Measurements from ENCODE around the gene GAD1. TPM values are rescaled to one million over a fixed set of nuclear protein-coding genes. Genes with fewer than 3 reads are reported as not detected.

The GAD1 gene
- total RNA-seq, 4 donors from 2014 or later: not detected

DNA sequence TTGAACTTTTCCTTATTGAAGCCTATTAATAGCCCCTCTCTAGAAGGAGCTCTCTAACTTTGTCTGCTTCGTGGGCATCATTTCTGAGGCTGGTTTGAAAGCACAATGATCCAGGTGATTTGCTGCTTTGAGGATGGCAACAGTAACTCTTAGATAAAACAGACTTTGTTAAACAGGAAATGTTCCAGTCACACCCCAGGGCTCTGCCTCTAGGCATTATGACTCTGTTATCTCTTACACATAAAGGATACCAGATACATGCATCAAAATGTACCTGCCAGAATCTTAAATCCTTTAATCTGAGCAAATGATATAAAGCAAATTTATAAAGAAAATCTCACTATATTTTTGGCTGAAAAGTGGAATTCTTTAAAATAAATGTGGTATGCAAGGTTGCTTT lies 52.3 kb downstream of the GAD1 start:
- in situ Hi-C loops (cut with MboI; ENCODE audit: low pct_ligation_motif_present in 1 of 4, low pct_unique_long_range_greater_than_20kb in 1 of 4, low sequenced_read_pairs in 3 of 4): no loop called here
- no peaks in the 10 kb centered on the region for H3K9me3 ChIP-seq
- no peaks in the 10 kb centered on the region for H3K27me3 ChIP-seq
- H3K36me3 ChIP-seq: no peaks in the 10 kb centered on the region
- 0 to 41% methylated on average over 1 of the region's 1 CpG for WGBS, 2 donors (ENCODE audit: low coverage in 1 of 2)
- no peak for TF ChIP-seq POLR2AphosphoS5 (IDR thresholded peaks at IDR 0.05)
- no peaks in the 10 kb centered on the region for H3K4me1 ChIP-seq
- no peak for DNase-seq
- intact Hi-C loops (cut with DNase I; ENCODE audit: low total_unique reads): no loop called here
- no peak overlapping the region for H3K27ac ChIP-seq
- no peak overlapping the region for H3K4me3 ChIP-seq

DNA sequence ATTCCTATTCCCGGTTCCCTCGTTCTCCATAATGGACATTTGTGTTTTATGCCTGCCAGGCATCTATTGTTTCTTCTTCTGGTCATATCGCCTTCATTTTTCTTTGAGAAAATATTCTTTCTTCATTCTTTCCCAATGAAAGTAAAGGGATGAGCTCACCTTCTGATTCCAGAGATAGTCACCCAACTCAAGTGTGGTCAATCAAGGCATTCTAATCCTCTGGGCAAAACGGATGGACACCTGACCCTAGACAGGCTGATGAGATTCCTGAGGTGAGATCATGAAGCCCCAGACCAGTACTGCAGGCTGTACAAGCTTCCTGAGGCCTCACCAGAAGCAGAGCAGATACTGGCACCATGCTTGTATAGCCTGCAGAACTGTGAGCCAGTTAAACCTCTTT lies 52.8 kb downstream of the GAD1 start:
- Histone ChIP-seq H3K4me3 (no peak overlapping the region), H3K36me3 (no peaks in the 10 kb centered on the region), H3K27me3 (no peaks in the 10 kb centered on the region), H3K9me3 (no peaks in the 10 kb centered on the region), H3K4me1 (no peaks in the 10 kb centered on the region), H3K27ac (no peak overlapping the region)
- TF ChIP-seq EP300 (IDR thresholded peaks at IDR 0.05; ENCODE audit: low read depth): no peak
- no peak for TF ChIP-seq POLR2AphosphoS5 (IDR thresholded peaks at IDR 0.05)
- TF ChIP-seq, protein P1, sequence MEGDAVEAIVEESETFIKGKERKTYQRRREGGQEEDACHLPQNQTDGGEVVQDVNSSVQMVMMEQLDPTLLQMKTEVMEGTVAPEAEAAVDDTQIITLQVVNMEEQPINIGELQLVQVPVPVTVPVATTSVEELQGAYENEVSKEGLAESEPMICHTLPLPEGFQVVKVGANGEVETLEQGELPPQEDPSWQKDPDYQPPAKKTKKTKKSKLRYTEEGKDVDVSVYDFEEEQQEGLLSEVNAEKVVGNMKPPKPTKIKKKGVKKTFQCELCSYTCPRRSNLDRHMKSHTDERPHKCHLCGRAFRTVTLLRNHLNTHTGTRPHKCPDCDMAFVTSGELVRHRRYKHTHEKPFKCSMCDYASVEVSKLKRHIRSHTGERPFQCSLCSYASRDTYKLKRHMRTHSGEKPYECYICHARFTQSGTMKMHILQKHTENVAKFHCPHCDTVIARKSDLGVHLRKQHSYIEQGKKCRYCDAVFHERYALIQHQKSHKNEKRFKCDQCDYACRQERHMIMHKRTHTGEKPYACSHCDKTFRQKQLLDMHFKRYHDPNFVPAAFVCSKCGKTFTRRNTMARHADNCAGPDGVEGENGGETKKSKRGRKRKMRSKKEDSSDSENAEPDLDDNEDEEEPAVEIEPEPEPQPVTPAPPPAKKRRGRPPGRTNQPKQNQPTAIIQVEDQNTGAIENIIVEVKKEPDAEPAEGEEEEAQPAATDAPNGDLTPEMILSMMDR (IDR thresholded peaks at IDR 0.05): no peak
- no peak for TF ChIP-seq POLR2A (IDR thresholded peaks at IDR 0.05)
- intact Hi-C loops (cut with DNase I; ENCODE audit: low total_unique reads) (no loop called here), in situ Hi-C loops (cut with MboI; ENCODE audit: low pct_ligation_motif_present in 1 of 4, low pct_unique_long_range_greater_than_20kb in 1 of 4, low sequenced_read_pairs in 3 of 4) (no loop called here)
- 82 to 86% methylated on average over 3 to 4 of the region's 4 CpGs for WGBS, 2 donors (ENCODE audit: low coverage in 1 of 2)
- no peak for DNase-seq

DNA sequence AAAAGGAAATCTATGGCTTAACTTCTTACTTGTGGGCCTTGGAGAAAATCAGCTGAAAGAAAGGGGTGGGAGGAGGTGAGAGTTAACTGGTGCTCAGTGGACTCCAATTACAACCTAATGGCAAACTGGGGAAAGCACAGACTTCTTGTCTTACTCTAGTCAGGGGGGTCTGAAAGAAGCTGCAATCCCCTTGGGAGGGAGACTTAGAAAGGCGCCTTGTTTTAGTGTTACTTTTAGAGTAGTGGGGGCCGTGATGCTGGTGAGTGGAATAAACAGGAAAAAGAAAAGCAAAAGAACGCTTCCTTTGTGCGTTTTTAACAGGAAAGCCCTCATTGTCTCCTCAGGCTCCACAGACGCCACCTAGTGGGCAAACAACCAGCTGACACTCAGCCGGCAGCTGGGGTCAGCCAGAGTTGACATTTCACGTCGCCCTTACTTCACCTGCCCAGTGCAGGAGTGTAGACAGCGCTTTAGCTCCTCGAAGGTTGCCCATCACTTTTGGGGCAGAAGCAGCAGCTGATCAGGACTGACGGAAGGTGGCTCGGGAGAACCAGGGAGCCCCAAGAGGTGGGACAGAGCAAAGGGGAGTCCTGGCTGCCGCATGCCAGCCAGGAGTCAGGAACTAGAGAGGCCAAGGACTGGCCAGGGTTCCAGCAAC lies 56.5 kb downstream of the GAD1 start:
- no peaks in the 10 kb centered on the region for H3K36me3 ChIP-seq
- intact Hi-C loops (cut with DNase I; ENCODE audit: low total_unique reads) (no loop called here), in situ Hi-C loops (cut with MboI; ENCODE audit: low pct_ligation_motif_present in 1 of 4, low pct_unique_long_range_greater_than_20kb in 1 of 4, low sequenced_read_pairs in 3 of 4) (no loop called here)
- H3K27ac ChIP-seq: no peak overlapping the region
- H3K27me3 ChIP-seq: no peaks in the 10 kb centered on the region
- TF ChIP-seq, protein P1 (IDR thresholded peaks at IDR 0.05): peak; percentile 66 to 92 (median 81)
- TF ChIP-seq POLR2AphosphoS5 (IDR thresholded peaks at IDR 0.05): no peak
- peak overlapping the region in 2 of 4 donors; percentile 12 to 32 for H3K4me3 ChIP-seq
- H3K9me3 ChIP-seq: no peaks in the 10 kb centered on the region
- H3K4me1 ChIP-seq: no peaks in the 10 kb centered on the region
- DNase-seq: peak; percentile 70
- WGBS, 2 donors (ENCODE audit: low coverage in 1 of 2): 0 to 21% methylated on average over 1 to 13 of the region's 13 CpGs

DNA sequence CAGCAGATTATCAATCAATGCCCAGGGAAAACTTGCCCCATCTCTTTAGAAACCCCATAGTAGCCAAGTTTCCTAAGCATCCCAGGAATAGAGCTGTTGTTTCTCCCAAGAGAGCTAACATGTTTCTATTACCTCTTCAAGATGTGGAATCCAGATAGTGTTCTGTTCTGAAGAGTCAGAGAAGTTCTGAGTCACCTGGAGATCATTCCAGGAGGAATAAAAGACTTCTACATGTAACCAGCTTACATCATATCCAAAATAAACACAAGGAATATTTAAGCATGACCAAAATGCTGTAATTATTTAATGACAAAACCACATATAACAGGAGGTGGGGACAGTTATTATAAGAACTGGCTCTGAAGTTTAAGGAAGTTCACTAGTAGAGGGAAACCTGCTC lies 61.4 kb downstream of the GAD1 start:
- intact Hi-C loops (cut with DNase I; ENCODE audit: low total_unique reads) (no loop called here), in situ Hi-C loops (cut with MboI; ENCODE audit: low pct_ligation_motif_present in 1 of 4, low pct_unique_long_range_greater_than_20kb in 1 of 4, low sequenced_read_pairs in 3 of 4) (no loop called here)
- no peaks in the 10 kb centered on the region for H3K27me3 ChIP-seq
- H3K27ac ChIP-seq: no peak overlapping the region
- TF ChIP-seq, protein P1 (IDR thresholded peaks at IDR 0.05): no peak
- no peak for TF ChIP-seq EP300 (IDR thresholded peaks at IDR 0.05; ENCODE audit: low read depth)
- TF ChIP-seq POLR2A (IDR thresholded peaks at IDR 0.05): no peak
- no peak for TF ChIP-seq POLR2AphosphoS5 (IDR thresholded peaks at IDR 0.05)
- no peaks in the 10 kb centered on the region for H3K4me1 ChIP-seq
- H3K36me3 ChIP-seq: no peaks in the 10 kb centered on the region
- no peak overlapping the region for H3K4me3 ChIP-seq
- no peak for DNase-seq
- H3K9me3 ChIP-seq: no peaks in the 10 kb centered on the region

DNA sequence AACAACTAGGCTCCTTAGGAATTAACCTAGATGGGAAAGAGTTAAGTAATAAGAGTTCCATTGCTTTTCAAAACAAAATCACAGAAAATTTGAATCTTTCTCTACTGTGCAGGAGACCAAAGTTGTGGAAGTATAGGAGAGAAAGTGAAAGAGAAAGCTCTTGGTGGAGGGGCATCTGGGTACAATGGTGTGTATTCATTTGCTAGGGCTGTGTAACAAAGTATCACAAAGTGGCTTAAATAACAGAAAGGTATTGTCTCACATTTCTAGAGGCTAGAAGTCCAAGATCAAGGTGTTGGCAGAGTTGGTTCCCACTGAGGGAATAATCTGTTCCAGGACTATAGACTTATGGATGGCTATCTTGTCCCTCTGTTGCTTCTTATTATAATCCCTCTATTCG lies 61.8 kb downstream of the GAD1 start:
- no peak overlapping the region for H3K27ac ChIP-seq
- H3K4me3 ChIP-seq: no peak overlapping the region
- no peaks in the 10 kb centered on the region for H3K9me3 ChIP-seq
- no peak for DNase-seq
- H3K36me3 ChIP-seq: no peaks in the 10 kb centered on the region
- intact Hi-C loops (cut with DNase I; ENCODE audit: low total_unique reads): no loop called here
- in situ Hi-C loops (cut with MboI; ENCODE audit: low pct_ligation_motif_present in 1 of 4, low pct_unique_long_range_greater_than_20kb in 1 of 4, low sequenced_read_pairs in 3 of 4): no loop called here
- H3K4me1 ChIP-seq: no peaks in the 10 kb centered on the region
- no peaks in the 10 kb centered on the region for H3K27me3 ChIP-seq
- TF ChIP-seq POLR2AphosphoS5 (IDR thresholded peaks at IDR 0.05) (no peak), EP300 (IDR thresholded peaks at IDR 0.05; ENCODE audit: low read depth) (no peak), POLR2A (IDR thresholded peaks at IDR 0.05) (no peak)
- TF ChIP-seq, protein P1 (IDR thresholded peaks at IDR 0.05): no peak
- WGBS, 2 donors (ENCODE audit: low coverage in 1 of 2): 80 to 83% methylated on average over 1 of the region's 1 CpG

Data from transverse colon (tissue), 4 donors.